Measurements from ENCODE around the gene KRT80. TPM values are rescaled to one million over a fixed set of nuclear protein-coding genes. Genes with fewer than 3 reads are reported as not detected.

The KRT80 gene
- total and polyA plus RNA-seq, 2 experiments from 2014 or later = not detected

DNA sequence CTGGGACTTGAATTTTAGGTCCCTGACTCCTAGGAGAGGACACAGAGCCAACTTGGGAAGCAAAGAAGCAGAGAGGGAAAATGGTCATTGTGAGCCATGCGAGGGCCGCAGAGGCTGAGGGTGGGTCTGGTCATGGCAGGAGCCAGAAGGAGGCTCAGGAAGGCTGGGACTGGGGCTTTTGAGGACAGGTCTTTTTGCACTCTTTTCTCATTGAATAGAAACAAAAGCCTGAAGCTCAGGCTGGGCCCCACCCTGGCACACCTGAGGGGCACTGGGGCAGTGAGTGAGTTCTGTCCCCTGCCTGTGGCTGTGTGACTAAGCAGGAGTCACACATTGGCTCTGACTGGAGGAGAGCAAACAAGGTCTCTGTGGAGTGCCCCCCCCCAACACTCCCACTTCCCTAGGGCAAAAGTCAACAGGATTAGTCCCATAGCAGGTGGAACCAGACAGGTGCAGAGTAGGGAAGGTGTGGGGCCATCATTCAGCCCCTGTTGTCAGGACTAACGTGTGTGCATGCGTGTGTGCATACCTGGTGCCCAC is 44.1 kb upstream of the KRT80 start:
- no peak overlapping the region for H3K27ac Mint-ChIP-seq
- no peak overlapping the region for H3K4me3 Mint-ChIP-seq
- peaks cover 5% of the 10 kb centered on the region for H3K36me3 Mint-ChIP-seq (ENCODE audit: low read depth)
- peaks cover 41% of the 10 kb centered on the region for H3K27me3 Mint-ChIP-seq (ENCODE audit: insufficient read depth, low read depth, poor library complexity)
- no peak overlapping the region for H3K4me2 ChIP-seq
- H3K36me3 ChIP-seq (ENCODE audit: insufficient read depth) = no peaks in the 10 kb centered on the region
- no peaks in the 10 kb centered on the region for H3K9me3 Mint-ChIP-seq
- ATAC-seq = no peak
- DNase-seq (ENCODE audit: low spot score) = no peak
- peaks cover 37% of the 10 kb centered on the region for H3K4me1 ChIP-seq (ENCODE audit: insufficient read depth)
- H3K4me1 Mint-ChIP-seq = peaks cover 55% of the 10 kb centered on the region
- H3K9me2 ChIP-seq (ENCODE audit: insufficient read depth) = 0 out of 2 replicates have a peak, but pooled peaks cover 5% of the 10 kb centered on the region
- H4K20me1 ChIP-seq (replicated peaks; ENCODE audit: insufficient read depth) = no peaks in the 10 kb centered on the region
- H3K79me2 ChIP-seq (replicated peaks; ENCODE audit: insufficient read depth) = no peaks in the 10 kb centered on the region
- TF ChIP-seq, protein P1, sequence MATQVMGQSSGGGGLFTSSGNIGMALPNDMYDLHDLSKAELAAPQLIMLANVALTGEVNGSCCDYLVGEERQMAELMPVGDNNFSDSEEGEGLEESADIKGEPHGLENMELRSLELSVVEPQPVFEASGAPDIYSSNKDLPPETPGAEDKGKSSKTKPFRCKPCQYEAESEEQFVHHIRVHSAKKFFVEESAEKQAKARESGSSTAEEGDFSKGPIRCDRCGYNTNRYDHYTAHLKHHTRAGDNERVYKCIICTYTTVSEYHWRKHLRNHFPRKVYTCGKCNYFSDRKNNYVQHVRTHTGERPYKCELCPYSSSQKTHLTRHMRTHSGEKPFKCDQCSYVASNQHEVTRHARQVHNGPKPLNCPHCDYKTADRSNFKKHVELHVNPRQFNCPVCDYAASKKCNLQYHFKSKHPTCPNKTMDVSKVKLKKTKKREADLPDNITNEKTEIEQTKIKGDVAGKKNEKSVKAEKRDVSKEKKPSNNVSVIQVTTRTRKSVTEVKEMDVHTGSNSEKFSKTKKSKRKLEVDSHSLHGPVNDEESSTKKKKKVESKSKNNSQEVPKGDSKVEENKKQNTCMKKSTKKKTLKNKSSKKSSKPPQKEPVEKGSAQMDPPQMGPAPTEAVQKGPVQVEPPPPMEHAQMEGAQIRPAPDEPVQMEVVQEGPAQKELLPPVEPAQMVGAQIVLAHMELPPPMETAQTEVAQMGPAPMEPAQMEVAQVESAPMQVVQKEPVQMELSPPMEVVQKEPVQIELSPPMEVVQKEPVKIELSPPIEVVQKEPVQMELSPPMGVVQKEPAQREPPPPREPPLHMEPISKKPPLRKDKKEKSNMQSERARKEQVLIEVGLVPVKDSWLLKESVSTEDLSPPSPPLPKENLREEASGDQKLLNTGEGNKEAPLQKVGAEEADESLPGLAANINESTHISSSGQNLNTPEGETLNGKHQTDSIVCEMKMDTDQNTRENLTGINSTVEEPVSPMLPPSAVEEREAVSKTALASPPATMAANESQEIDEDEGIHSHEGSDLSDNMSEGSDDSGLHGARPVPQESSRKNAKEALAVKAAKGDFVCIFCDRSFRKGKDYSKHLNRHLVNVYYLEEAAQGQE (IDR thresholded peaks at IDR 0.05; ENCODE audit: unreplicated experiment) = no peak
- no peak for TF ChIP-seq STAT1 (IDR thresholded peaks at IDR 0.05; ENCODE audit: unreplicated experiment)
- H3K27ac ChIP-seq (ENCODE audit: low read depth) = no peak overlapping the region
- no peak overlapping the region for H3K4me3 ChIP-seq
- no peaks in the 10 kb centered on the region for H3F3A ChIP-seq (replicated peaks; ENCODE audit: low read depth)
- no peak overlapping the region for H2AFZ ChIP-seq
- peaks cover 37% of the 10 kb centered on the region for H3K27me3 ChIP-seq (ENCODE audit: insufficient read depth)

DNA sequence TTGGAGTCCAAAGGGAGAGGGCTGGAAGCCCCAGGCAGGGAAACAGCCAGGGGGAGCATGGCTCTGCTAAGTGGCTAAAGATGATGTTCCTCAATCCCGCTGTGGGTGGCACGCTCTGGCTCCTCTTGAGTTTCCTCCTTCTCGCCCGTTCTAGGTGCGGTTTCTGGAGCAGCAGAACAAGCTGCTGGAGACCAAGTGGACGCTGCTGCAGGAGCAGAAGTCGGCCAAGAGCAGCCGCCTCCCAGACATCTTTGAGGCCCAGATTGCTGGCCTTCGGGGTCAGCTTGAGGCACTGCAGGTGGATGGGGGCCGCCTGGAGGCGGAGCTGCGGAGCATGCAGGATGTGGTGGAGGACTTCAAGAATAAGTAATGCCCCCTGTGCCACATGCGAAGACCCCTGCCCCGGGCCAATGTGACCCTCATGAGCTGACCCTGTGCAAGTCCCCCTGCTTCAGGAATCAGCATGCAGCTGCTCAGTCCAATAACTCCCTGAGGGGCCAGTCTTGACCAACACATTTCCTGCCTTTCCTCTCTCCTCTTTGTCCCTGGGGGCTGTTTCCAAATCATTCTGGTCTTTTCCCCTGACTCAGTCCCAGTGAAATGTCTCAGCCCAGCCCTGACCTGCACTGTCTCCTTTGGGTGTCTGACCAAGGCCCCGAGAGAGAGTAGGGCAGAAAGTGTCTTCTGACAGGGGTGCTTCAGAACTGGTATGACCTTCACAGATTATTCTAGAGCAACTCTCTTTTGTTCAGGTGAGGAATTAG is 43.4 kb upstream of the KRT80 start:
- H3K4me1 Mint-ChIP-seq = peaks cover 61% of the 10 kb centered on the region
- no peak for TF ChIP-seq ZNF114 (CRISPR knock-in tag; IDR thresholded peaks at IDR 0.05)
- no peak for TF ChIP-seq NANOG (IDR thresholded peaks at IDR 0.05; ENCODE audit: borderline replicate concordance)
- no peak for TF ChIP-seq EZH2 (IDR thresholded peaks at IDR 0.05; ENCODE audit: low read depth, unreplicated experiment)
- no peak for TF ChIP-seq STAT1 (IDR thresholded peaks at IDR 0.05; ENCODE audit: unreplicated experiment)
- TF ChIP-seq ETS1 (IDR thresholded peaks at IDR 0.05) = no peak
- TF ChIP-seq ZNF331 (CRISPR knock-in tag; IDR thresholded peaks at IDR 0.05; ENCODE audit: low read depth) = no peak
- TF ChIP-seq, protein P1 (IDR thresholded peaks at IDR 0.05; ENCODE audit: unreplicated experiment) = no peak
- Histone ChIP-seq H3K27me3 (ENCODE audit: insufficient read depth) (peaks cover 37% of the 10 kb centered on the region), H4K20me1 (replicated peaks; ENCODE audit: insufficient read depth) (no peaks in the 10 kb centered on the region), H2AFZ (no peak overlapping the region), H3K79me2 (replicated peaks; ENCODE audit: insufficient read depth) (no peaks in the 10 kb centered on the region), H3K9me2 (ENCODE audit: insufficient read depth) (0 out of 2 replicates have a peak, but pooled peaks cover 5% of the 10 kb centered on the region), H3K27ac (ENCODE audit: low read depth) (no peak overlapping the region), H3K4me1 (ENCODE audit: insufficient read depth) (peaks cover 37% of the 10 kb centered on the region), H3F3A (replicated peaks; ENCODE audit: low read depth) (no peaks in the 10 kb centered on the region), H3K4me2 (no peak overlapping the region), H3K4me3 (no peak overlapping the region), H3K36me3 (ENCODE audit: insufficient read depth) (no peaks in the 10 kb centered on the region)
- H3K27ac Mint-ChIP-seq = no peak overlapping the region
- peaks cover 46% of the 10 kb centered on the region for H3K27me3 Mint-ChIP-seq (ENCODE audit: insufficient read depth, low read depth, poor library complexity)
- no peaks in the 10 kb centered on the region for H3K9me3 Mint-ChIP-seq
- peaks cover 5% of the 10 kb centered on the region for H3K36me3 Mint-ChIP-seq (ENCODE audit: low read depth)
- no peak for ATAC-seq
- no peak overlapping the region for H3K4me3 Mint-ChIP-seq
- no peak for DNase-seq (ENCODE audit: low spot score)

Data from GM23338 (cell line).